Colonic mucosa (tissue), 4 donors: ENCODE results near the gene POLR1B. TPM values are rescaled to one million over a fixed set of nuclear protein-coding genes. Genes with fewer than 3 reads are reported as not detected.

Experiments
- DNase-seq: peaks from one replicate; pipeline ENCODE4 v3.0.0-alpha.2; 2020
- H3K27ac ChIP-seq: fragments of 200-600 bp; one replicate; pipeline ENCODE4 v1.8.0; 2021
- H3K27me3 ChIP-seq: fragments of 200-600 bp; one replicate; pipeline ENCODE4 v1.8.0; 2021
- H3K36me3 ChIP-seq: fragments of 200-600 bp; one replicate; pipeline ENCODE4 v1.8.0; 2021
- H3K4me1 ChIP-seq: fragments of 200-600 bp; one replicate; pipeline ENCODE4 v1.8.0; 2021; ENCODE audit warnings: mild to moderate bottlenecking
- H3K4me3 ChIP-seq: fragments of 200-600 bp; one replicate; pipeline ENCODE4 v1.8.0; 2021
- H3K9ac ChIP-seq, 2 donors: one replicate each; pipeline ENCODE4 v1.7.0; 2013; ENCODE audit warnings: control low read depth in 2 of 2, low read depth in 2 of 2, low read length in 2 of 2
- H3K9me3 ChIP-seq: fragments of 200-600 bp; one replicate; pipeline ENCODE4 v1.8.0; 2021
- CTCF ChIP-seq: fragments of 200-600 bp; IDR thresholded peaks from one replicate; pipeline ENCODE4 v1.8.0; 2022; ENCODE audit warnings: antibody characterized with exemption, mild to moderate bottlenecking
- intact Hi-C: fragments of 100-400 bp; cut with DNase I; formaldehyde crosslinking; loops from one replicate; pipeline ENCODE4 v1.14.1; 2022
- total RNA-seq, 2 donors: library from RNA; stranded (reverse); fragmentation: NEBNext Ultra II Directional in 1 of 2; extraction: Animal tissue kit (Norgen Biotek cat#: 25700) in 1 of 2; gene quantifications; one replicate each; pipeline ENCODE4 v1.2.1, GENCODE V29; 2021
- donor health status: healthy.
- donor health status: DM: no; HTN: no; CAD: no.
- donor health status: DM: no; HTN: no; CAD: no.

The POLR1B gene
- total RNA-seq, 2 donors from 2014 or later: 13.5 to 29.6 TPM

- Histone ChIP-seq H3K4me3 (no peak overlapping the region), H3K36me3 (no peaks in the 10 kb centered on the region), H3K9me3 (no peaks in the 10 kb centered on the region), H3K4me1 (peaks cover 6% of the 10 kb centered on the region), H3K9ac (no peak overlapping the region), H3K27ac (no peak overlapping the region), H3K27me3 (no peaks in the 10 kb centered on the region)
- DNase-seq: peak; percentile 80
- intact Hi-C loops: no loop called here
- no peak for TF ChIP-seq CTCF
Observed at GRCh38 chr2:112623913-112624777, 81.9 kb downstream of the POLR1B start.

GRCh38 chr2:112625474-112626114 is 83.3 kb downstream of the POLR1B start:
- H3K4me3 ChIP-seq: no peak overlapping the region
- no peaks in the 10 kb centered on the region for H3K27me3 ChIP-seq
- H3K27ac ChIP-seq: no peak overlapping the region
- H3K9ac ChIP-seq: no peak overlapping the region
- H3K36me3 ChIP-seq: no peaks in the 10 kb centered on the region
- intact Hi-C loops: loop anchor here (2.0 kb wide), 1 partner anchor 63 kb away; no protein-coding TSS in a partner anchor
- H3K9me3 ChIP-seq: no peaks in the 10 kb centered on the region
- no peak for DNase-seq
- no peak for TF ChIP-seq CTCF
- peaks cover 6% of the 10 kb centered on the region for H3K4me1 ChIP-seq

GRCh38 chr2:112626604-112627059 is 84.4 kb downstream of the POLR1B start:
- intact Hi-C loops: loop anchor here (2.0 kb wide), 1 partner anchor 62 kb away; no protein-coding TSS in a partner anchor
- TF ChIP-seq CTCF: peak; percentile 83
- DNase-seq: peak; percentile 56
- H3K27ac ChIP-seq: peak overlapping the region; percentile 24
- no peak overlapping the region for H3K4me3 ChIP-seq
- H3K9me3 ChIP-seq: no peaks in the 10 kb centered on the region
- H3K27me3 ChIP-seq: no peaks in the 10 kb centered on the region
- peaks cover 6% of the 10 kb centered on the region for H3K4me1 ChIP-seq
- no peaks in the 10 kb centered on the region for H3K36me3 ChIP-seq
- peak overlapping the region in 1 of 2 donors; percentile 46 for H3K9ac ChIP-seq

Other genes with a start within 250 kb of the POLR1B start
- 10 to 100 TPM in 1 of 2 donors, 1 to 10 TPM in 1; 8.6 to 11.7 TPM for gene RGPD8, start 108.8 kb upstream of the POLR1B start, total RNA-seq
- 10 to 100 TPM; 16.9 to 17.5 TPM for gene TTL, start 60.3 kb upstream of the POLR1B start, total RNA-seq
- 10 to 100 TPM; 27.0 to 39.5 TPM for gene CHCHD5, start 42.1 kb downstream of the POLR1B start, total RNA-seq
- gene SLC20A1, start 103.5 kb downstream of the POLR1B start, total RNA-seq: 100 to 1,000 TPM in 1 of 2 donors, 10 to 100 TPM in 1; 50.9 to 119 TPM
- not detected for gene NT5DC4, start 178.6 kb downstream of the POLR1B start, total RNA-seq
- gene CKAP2L, start 222.1 kb downstream of the POLR1B start, total RNA-seq: 10 to 100 TPM in 1 of 2 donors, 1 to 10 TPM in 1; 6.4 to 13.5 TPM
- gene IL1A, start 242.0 kb downstream of the POLR1B start, total RNA-seq: under 1 TPM in 1 of 2 donors, not detected in 1; 0.45 TPM